ENCODE data around the gene PRAC1.

GRCh38 chr17:48726916-48727286, 4.6 kb upstream of the PRAC1 start:
- TF ChIP-seq CTCF (IDR thresholded peaks at IDR 0.05) = no peak
- TF ChIP-seq POLR2AphosphoS5 (IDR thresholded peaks at IDR 0.05) = no peak
- no peak for TF ChIP-seq POLR2A (IDR thresholded peaks at IDR 0.05)
